Large intestine (tissue), 12 donors: Measurements from ENCODE around the gene XIAP. TPM values are rescaled to one million over a fixed set of nuclear protein-coding genes. Genes with fewer than 3 reads are reported as not detected.
"Not testable (repeated sequence)": the region's sequence is repeated elsewhere in the genome, so short reads cannot be mapped to it uniquely, and the experiment has no call there.

Experiments
- DNase-seq, 2 donors: peaks; one replicate each; pipeline versions ENCODE4 v3.0.0 to v3.0.0-alpha.2; 2013
- H3K27ac ChIP-seq: one replicate; pipeline ENCODE4 v1.5.1; 2013; ENCODE audit warnings: low read length
- H3K27me3 ChIP-seq: 2 replicates; pipeline ENCODE4 v1.6.1; 2013; ENCODE audit warnings: low read length; ENCODE audit not compliant: control insufficient read depth, insufficient read depth
- H3K36me3 ChIP-seq: 2 replicates; pipeline ENCODE4 v1.6.1; 2013; ENCODE audit warnings: low read length; ENCODE audit not compliant: control insufficient read depth, insufficient read depth
- H3K4me1 ChIP-seq: one replicate; pipeline ENCODE4 v1.6.1; 2013; ENCODE audit warnings: low read length; ENCODE audit not compliant: control insufficient read depth, insufficient read depth
- H3K4me3 ChIP-seq: one replicate; pipeline ENCODE4 v1.5.1; 2013; ENCODE audit warnings: low read length
- H3K9me3 ChIP-seq: one replicate; pipeline ENCODE4 v1.6.1; 2013; ENCODE audit warnings: mild to moderate bottlenecking, low read depth, low read length, moderate library complexity; ENCODE audit not compliant: control insufficient read depth
- WGBS: methylation state at CpG from one replicate; pipeline ENCODE4 v1.1.5; 2013; ENCODE audit warnings: low lambda C conversion rate; ENCODE audit not compliant: insufficient coverage; 5-methylcytosine and 5-hydroxymethylcytosine counted together
- long read RNA-seq, 11 donors: transcript quantifications; one replicate each; lab custom pipeline, GENCODE V29; 2026
- polyA plus RNA-seq: library from polyadenylated mRNA; unstranded; fragments of 120-200 nt; gene quantifications from one replicate; pipeline ENCODE4 v1.2.1, GENCODE V29; 2013

XIAP gene
- polyA plus RNA-seq: 37.2 TPM
- long read RNA-seq, donor 1, full-length matches to known transcripts: 4 of 11 reads
- long read RNA-seq, donor 1, partial matches to known transcripts: 7 of 11 reads
- long read RNA-seq, donor 1, other reads (novel, unspliced or antisense): 0 of 11 reads
- long read RNA-seq, donor 2, full-length matches to known transcripts: 8 of 8 reads
- long read RNA-seq, donor 2, partial matches to known transcripts: 0 of 8 reads
- long read RNA-seq, donor 2, other reads (novel, unspliced or antisense): 0 of 8 reads
- long read RNA-seq, donor 3, full-length matches to known transcripts: 4 of 4 reads
- long read RNA-seq, donor 3, partial matches to known transcripts: 0 of 4 reads
- long read RNA-seq, donor 3, other reads (novel, unspliced or antisense): 0 of 4 reads
- long read RNA-seq, donor 4, full-length matches to known transcripts: 1 of 1 reads
- long read RNA-seq, donor 4, partial matches to known transcripts: 0 of 1 reads
- long read RNA-seq, donor 4, other reads (novel, unspliced or antisense): 0 of 1 reads
- long read RNA-seq, donor 5, full-length matches to known transcripts: 3 of 3 reads
- long read RNA-seq, donor 5, partial matches to known transcripts: 0 of 3 reads
- long read RNA-seq, donor 5, other reads (novel, unspliced or antisense): 0 of 3 reads
- long read RNA-seq, donor 6, full-length matches to known transcripts: 3 of 3 reads
- long read RNA-seq, donor 6, partial matches to known transcripts: 0 of 3 reads
- long read RNA-seq, donor 6, other reads (novel, unspliced or antisense): 0 of 3 reads
- long read RNA-seq, donor 7: 0 reads
- long read RNA-seq, donor 8, full-length matches to known transcripts: 10 of 10 reads
- long read RNA-seq, donor 8, partial matches to known transcripts: 0 of 10 reads
- long read RNA-seq, donor 8, other reads (novel, unspliced or antisense): 0 of 10 reads
- long read RNA-seq, donor 9: 0 reads
- long read RNA-seq, donor 10, full-length matches to known transcripts: 8 of 8 reads
- long read RNA-seq, donor 10, partial matches to known transcripts: 0 of 8 reads
- long read RNA-seq, donor 10, other reads (novel, unspliced or antisense): 0 of 8 reads
- long read RNA-seq, donor 11, full-length matches to known transcripts: 5 of 5 reads
- long read RNA-seq, donor 11, partial matches to known transcripts: 0 of 5 reads
- long read RNA-seq, donor 11, other reads (novel, unspliced or antisense): 0 of 5 reads

GRCh38 chrX:123859846-123860838 is at the start of gene XIAP:
Gene XIAP, plus strand, starts transcription at chrX:123860053. Its CDS starts 25,610 bp downstream, at chrX:123885663.
- Histone ChIP-seq H3K9me3 (no peaks in the 10 kb centered on the region), H3K27ac (peak within 1 kb of the TSS; percentile 99), H3K4me1 (no peaks in the 10 kb centered on the region), H3K36me3 (no peaks in the 10 kb centered on the region), H3K27me3 (no peaks in the 10 kb centered on the region), H3K4me3 (peak within 1 kb of the TSS; percentile 89)
- peak; percentile 73 to 85 for DNase-seq
- WGBS: no CpG with 5 or more reads among the region's 62 CpGs

- Histone ChIP-seq H3K9me3 (no peaks in the 10 kb centered on the region), H3K4me3 (no peak overlapping the region), H3K4me1 (peaks cover 12% of the 10 kb centered on the region), H3K36me3 (no peaks in the 10 kb centered on the region), H3K27me3 (no peaks in the 10 kb centered on the region), H3K27ac (peak overlapping the region; percentile 17)
- DNase-seq: no peak
- WGBS: 100% methylated on average over 1 of the region's 2 CpGs
Measured at GRCh38 chrX:123814343-123814742, 45.5 kb upstream of the XIAP start.

GRCh38 chrX:123814934-123815394 is 44.9 kb upstream of the XIAP start:
- no CpG with 5 or more reads among the region's 12 CpGs for WGBS
- DNase-seq, H3K4me3 ChIP-seq, H3K36me3 ChIP-seq, H3K9me3 ChIP-seq, H3K27me3 ChIP-seq, H3K4me1 ChIP-seq: not testable (repeated sequence)
- peak overlapping the region; percentile 17 for H3K27ac ChIP-seq

GRCh38 chrX:123817288-123817894 is 42.5 kb upstream of the XIAP start:
- no peak for DNase-seq
- Histone ChIP-seq H3K4me3 (no peak overlapping the region), H3K9me3 (no peaks in the 10 kb centered on the region), H3K36me3 (no peaks in the 10 kb centered on the region), H3K27me3 (no peaks in the 10 kb centered on the region), H3K27ac (peak overlapping the region; percentile 51), H3K4me1 (peaks cover 12% of the 10 kb centered on the region)
- WGBS: no CpG with 5 or more reads among the region's 6 CpGs

- H3K4me1 ChIP-seq: peaks cover 15% of the 10 kb centered on the region
- peak; percentile 76 for DNase-seq
- H3K36me3 ChIP-seq: no peaks in the 10 kb centered on the region
- H3K27me3 ChIP-seq: no peaks in the 10 kb centered on the region
- no peak overlapping the region for H3K4me3 ChIP-seq
- H3K9me3 ChIP-seq: no peaks in the 10 kb centered on the region
- H3K27ac ChIP-seq: peak overlapping the region; percentile 77
Measured at GRCh38 chrX:123818243-123818642, 41.6 kb upstream of the XIAP start.

- H3K9me3 ChIP-seq: no peaks in the 10 kb centered on the region
- peaks cover 36% of the 10 kb centered on the region for H3K4me1 ChIP-seq
- peak overlapping the region; percentile 94 for H3K27ac ChIP-seq
- H3K36me3 ChIP-seq: no peaks in the 10 kb centered on the region
- peak; percentile 77 to 88 for DNase-seq
- no CpG with 5 or more reads among the region's 1 CpG for WGBS
- H3K4me3 ChIP-seq: no peak overlapping the region
- H3K27me3 ChIP-seq: no peaks in the 10 kb centered on the region
Measured at GRCh38 chrX:123822965-123823364, 36.9 kb upstream of the XIAP start.

GRCh38 chrX:123830309-123830708 is 29.5 kb upstream of the XIAP start:
- Histone ChIP-seq H3K4me1 (peaks cover 16% of the 10 kb centered on the region), H3K9me3 (no peaks in the 10 kb centered on the region), H3K27me3 (no peaks in the 10 kb centered on the region), H3K36me3 (no peaks in the 10 kb centered on the region), H3K4me3 (no peak overlapping the region), H3K27ac (peak overlapping the region; percentile 95)
- peak; percentile 91 to 93 for DNase-seq
- WGBS: 20% methylated on average over 1 of the region's 6 CpGs

- DNase-seq: peak; percentile 37 to 57
- no peak overlapping the region for H3K4me3 ChIP-seq
- no peak overlapping the region for H3K27ac ChIP-seq
- H3K9me3 ChIP-seq: no peaks in the 10 kb centered on the region
- no peaks in the 10 kb centered on the region for H3K27me3 ChIP-seq
- no peaks in the 10 kb centered on the region for H3K36me3 ChIP-seq
- peaks cover 11% of the 10 kb centered on the region for H3K4me1 ChIP-seq
- no CpG with 5 or more reads among the region's 7 CpGs for WGBS
Measured at GRCh38 chrX:123833387-123833786, 26.5 kb upstream of the XIAP start.

- no CpG with 5 or more reads among the region's 1 CpG for whole genome bisulfite sequencing
- DNase-seq: no peak
- no peak overlapping the region for H3K4me3 ChIP-seq
- no peak overlapping the region for H3K27ac ChIP-seq
- H3K4me1 ChIP-seq: peaks cover 11% of the 10 kb centered on the region
- no peaks in the 10 kb centered on the region for H3K27me3 ChIP-seq
- no peaks in the 10 kb centered on the region for H3K9me3 ChIP-seq
- no peaks in the 10 kb centered on the region for H3K36me3 ChIP-seq
Measured at GRCh38 chrX:123834116-123834515, 25.7 kb upstream of the XIAP start.
